Skeletal muscle tissue (tissue), 4 donors: ENCODE measurements around the gene KCNA2. TPM values are rescaled to one million over a fixed set of nuclear protein-coding genes. Genes with fewer than 3 reads are reported as not detected.

Source experiments
- H3K27ac ChIP-seq: one replicate; pipeline ENCODE4 v1.7.0; 2013; ENCODE audit warnings: mild to moderate bottlenecking, low read depth, low read length, inconsistent platforms
- H3K27me3 ChIP-seq, 3 donors: one replicate each; pipeline ENCODE4 v1.7.0; 2013; ENCODE audit warnings: low read length in 3 of 3; ENCODE audit not compliant: control insufficient read depth in 3 of 3, insufficient read depth in 3 of 3
- H3K36me3 ChIP-seq, 3 donors: one replicate each; pipeline ENCODE4 v1.7.0; 2013; ENCODE audit warnings: low read length in 3 of 3; ENCODE audit not compliant: control insufficient read depth in 3 of 3, insufficient read depth in 3 of 3
- H3K4me1 ChIP-seq, 3 donors: one replicate each; pipeline ENCODE4 v1.7.0; 2013; ENCODE audit warnings: low read length in 3 of 3, mild to moderate bottlenecking in 3 of 3; ENCODE audit not compliant: control insufficient read depth in 3 of 3, insufficient read depth in 3 of 3
- H3K4me3 ChIP-seq, 3 donors: one replicate each; pipeline ENCODE4 v1.7.0; 2013; ENCODE audit warnings: low read length in 3 of 3
- H3K9ac ChIP-seq, 3 donors: one replicate each; pipeline ENCODE4 v1.7.0; 2013; ENCODE audit warnings: low read length in 3 of 3, mild to moderate bottlenecking in 3 of 3, moderate library complexity in 2 of 3, low read depth in 1 of 3
- H3K9me3 ChIP-seq, 3 donors: one replicate each; pipeline ENCODE4 v1.7.0; 2013; ENCODE audit warnings: low read length in 3 of 3; ENCODE audit not compliant: control insufficient read depth in 3 of 3
- total RNA-seq: library from RNA; depleted of rRNA; stranded (reverse); fragments of >200 nt; gene quantifications from one replicate; pipeline ENCODE4 v1.2.3, GENCODE V29; 2014
- donor health status: Osteomylitis.

The KCNA2 gene
- total RNA-seq, 1 donor from 2014 or later: 0.52 TPM

DNA sequence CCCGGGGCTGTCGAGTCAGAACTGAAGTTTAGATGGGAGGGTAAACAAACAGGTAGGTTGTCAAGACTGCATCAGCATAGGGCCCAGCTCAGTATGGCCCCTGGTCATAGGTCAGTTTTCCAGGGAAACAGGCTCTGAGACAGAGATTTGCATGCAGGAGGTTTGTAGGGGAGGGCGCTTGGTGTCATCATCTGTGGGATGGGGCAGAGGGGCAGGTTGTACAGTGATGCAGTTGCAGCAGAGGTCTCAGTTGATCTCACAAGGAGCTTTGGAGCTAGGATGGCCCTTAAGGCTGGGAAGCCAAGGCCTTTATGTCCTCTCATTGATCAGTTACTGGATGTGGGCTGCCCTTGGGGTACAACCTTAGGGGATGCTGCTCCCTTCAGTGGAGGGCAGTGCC, 48.7 kb downstream of the KCNA2 start:
- Histone ChIP-seq H3K4me1 (peaks cover 11 to 13% (median 13%) of the 10 kb centered on the region in 3 donors), H3K4me3 (no peak overlapping the region), H3K36me3 (no peaks in the 10 kb centered on the region), H3K27me3 (peaks cover 9 to 33% (median 27%) of the 10 kb centered on the region in 3 donors), H3K27ac (no peak overlapping the region), H3K9ac (no peak overlapping the region), H3K9me3 (no peaks in the 10 kb centered on the region)

DNA sequence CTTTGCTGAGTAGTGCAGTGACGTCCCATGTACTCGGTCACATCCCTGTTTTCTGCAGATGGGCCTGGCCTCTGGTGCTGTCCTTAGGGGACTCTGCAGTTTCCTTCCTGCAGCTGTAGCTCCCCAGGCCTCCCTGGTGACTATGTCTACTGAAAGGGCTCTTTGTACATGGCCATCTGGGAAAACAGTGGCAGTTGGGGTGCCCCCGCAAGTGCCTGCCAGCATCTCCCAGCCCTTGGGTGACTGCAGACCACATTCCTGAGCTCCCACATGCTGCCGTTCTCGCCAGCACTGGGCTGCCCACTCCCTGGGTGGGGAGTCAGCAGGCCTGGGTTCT, 49.7 kb downstream of the KCNA2 start:
- Histone ChIP-seq H3K4me1 (peaks cover 11 to 13% (median 13%) of the 10 kb centered on the region in 3 donors), H3K9ac (no peak overlapping the region), H3K4me3 (no peak overlapping the region), H3K9me3 (no peaks in the 10 kb centered on the region), H3K27me3 (peaks cover 9 to 43% (median 32%) of the 10 kb centered on the region in 3 donors), H3K36me3 (no peaks in the 10 kb centered on the region), H3K27ac (no peak overlapping the region)

DNA sequence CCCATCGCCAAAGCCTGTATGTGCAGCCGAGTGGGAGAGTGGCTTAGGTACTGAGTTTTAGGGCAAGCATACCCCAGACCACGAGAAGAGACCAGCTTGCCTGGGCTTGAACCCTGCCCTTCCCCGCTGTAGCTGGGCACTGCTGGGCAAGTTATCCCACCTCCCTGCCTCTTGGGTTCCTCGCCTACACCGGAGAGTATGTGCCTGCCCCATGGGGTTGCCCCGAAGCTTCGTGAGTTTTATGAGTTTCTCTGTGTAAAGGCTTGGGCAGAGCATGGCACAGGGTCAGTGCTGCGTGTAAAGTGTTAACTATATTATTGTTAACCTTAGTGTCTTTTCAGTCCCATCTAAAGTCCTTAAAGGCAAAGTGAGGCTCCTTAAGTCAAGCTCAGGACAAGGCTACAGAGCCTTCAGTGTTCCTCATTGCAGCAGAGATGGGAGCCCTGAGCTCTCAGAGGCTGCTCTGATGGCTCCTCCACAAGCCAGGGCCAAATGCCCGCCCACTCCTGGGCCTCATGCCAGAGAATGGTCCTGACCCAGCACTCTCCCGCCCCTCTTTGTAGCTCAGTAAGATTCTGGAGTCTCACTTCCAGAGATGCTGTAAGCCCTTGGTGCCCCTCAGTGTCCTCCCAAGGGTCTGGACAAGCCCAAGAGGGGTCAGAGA, 50.2 kb downstream of the KCNA2 start:
- H3K4me3 ChIP-seq: peak overlapping the region; percentile 14 to 64 (median 57)
- peaks cover 11 to 13% (median 13%) of the 10 kb centered on the region in 3 donors for H3K4me1 ChIP-seq
- H3K27ac ChIP-seq: no peak overlapping the region
- H3K27me3 ChIP-seq: peaks cover 11 to 43% (median 34%) of the 10 kb centered on the region in 3 donors
- H3K9me3 ChIP-seq: no peaks in the 10 kb centered on the region
- H3K36me3 ChIP-seq: no peaks in the 10 kb centered on the region
- H3K9ac ChIP-seq: peak overlapping the region in 2 of 3 donors; percentile 43 to 57

DNA sequence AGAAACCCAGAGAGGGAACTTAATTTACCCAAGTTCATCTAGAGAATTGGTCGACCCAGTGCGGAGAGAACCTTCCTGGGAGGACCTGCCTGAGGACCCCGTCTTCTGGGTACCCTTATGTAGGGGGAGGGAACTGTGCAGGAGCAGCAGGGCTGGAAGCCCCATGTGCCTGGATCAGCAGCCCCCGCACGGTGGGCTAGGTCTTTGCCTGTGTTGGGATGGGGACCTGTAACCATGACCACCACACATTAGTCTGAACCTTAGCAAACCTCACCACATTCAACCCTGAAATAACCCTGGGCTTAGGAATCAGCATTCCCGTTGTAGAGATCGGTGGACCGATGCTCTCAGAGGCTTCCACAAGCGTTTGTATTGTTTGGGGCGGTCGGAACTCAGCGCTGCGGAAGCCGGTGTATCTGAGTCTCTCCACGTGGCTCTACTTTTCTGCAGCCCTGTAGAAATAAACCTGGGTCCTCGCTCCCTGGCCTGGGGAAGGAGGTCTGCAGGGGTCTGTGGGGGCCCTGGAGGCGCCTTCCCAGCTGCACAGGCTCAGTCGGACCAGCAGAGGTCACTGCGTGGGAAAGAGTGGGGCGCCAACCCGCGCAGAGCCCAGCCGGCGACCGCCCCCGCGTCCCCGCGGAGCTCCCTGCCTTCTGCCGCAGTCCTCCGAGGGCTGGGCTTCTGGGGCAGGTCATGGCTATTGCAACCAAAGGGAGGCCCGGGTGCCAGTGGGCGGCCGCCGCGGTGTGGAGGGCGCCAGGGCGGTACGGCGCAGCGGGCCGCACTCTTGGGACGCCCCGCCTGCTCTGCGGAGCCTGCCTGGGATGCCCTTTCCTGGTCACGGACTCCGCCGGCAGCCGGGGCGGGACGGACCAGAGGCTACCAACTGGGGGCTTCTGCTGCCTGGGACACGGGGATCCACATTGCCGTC, 51.0 kb downstream of the KCNA2 start:
- Histone ChIP-seq H3K27ac (no peak overlapping the region), H3K4me1 (peaks cover 11 to 13% (median 13%) of the 10 kb centered on the region in 3 donors), H3K27me3 (peaks cover 12 to 40% (median 28%) of the 10 kb centered on the region in 3 donors)

DNA sequence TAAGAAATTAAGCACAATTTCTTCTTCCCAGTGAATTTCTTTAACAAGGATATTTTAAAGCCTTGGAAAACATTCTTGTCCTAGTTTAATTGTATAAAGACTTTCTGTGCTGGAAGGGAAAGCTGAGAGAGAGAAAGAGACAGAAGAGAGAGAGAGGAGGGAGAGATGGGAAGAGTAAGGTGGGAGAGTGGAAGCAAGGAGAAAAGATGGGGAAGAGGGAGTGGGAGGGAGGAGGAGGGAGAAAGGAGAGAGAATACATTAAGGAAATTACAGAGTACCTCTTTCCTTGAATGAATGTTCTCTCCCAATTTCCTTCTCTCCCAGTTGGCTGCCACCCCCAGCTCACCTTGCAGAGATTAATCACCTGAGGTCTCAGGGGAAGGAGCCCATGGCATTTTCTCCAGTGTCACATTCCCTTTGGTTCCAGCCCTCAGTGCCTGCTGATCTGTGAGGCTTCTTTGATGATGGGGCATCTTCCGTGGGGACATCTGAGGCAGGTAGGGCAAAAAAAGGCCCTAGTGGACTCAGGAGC, 54.8 kb downstream of the KCNA2 start:
- Histone ChIP-seq H3K27ac (no peak overlapping the region), H3K4me3 (no peak overlapping the region), H3K9me3 (no peaks in the 10 kb centered on the region), H3K27me3 (peaks cover 10 to 35% (median 30%) of the 10 kb centered on the region in 3 donors), H3K4me1 (peaks cover 9 to 13% (median 13%) of the 10 kb centered on the region in 3 donors), H3K36me3 (no peaks in the 10 kb centered on the region), H3K9ac (no peak overlapping the region)

More for the DNA sequence above, 51.0 kb downstream of the KCNA2 start:
- peak overlapping the region; percentile 14 to 64 (median 57) for H3K4me3 ChIP-seq
- H3K36me3 ChIP-seq: no peaks in the 10 kb centered on the region
- peak overlapping the region in 2 of 3 donors; percentile 43 to 57 for H3K9ac ChIP-seq
- H3K9me3 ChIP-seq: no peaks in the 10 kb centered on the region

DNA sequence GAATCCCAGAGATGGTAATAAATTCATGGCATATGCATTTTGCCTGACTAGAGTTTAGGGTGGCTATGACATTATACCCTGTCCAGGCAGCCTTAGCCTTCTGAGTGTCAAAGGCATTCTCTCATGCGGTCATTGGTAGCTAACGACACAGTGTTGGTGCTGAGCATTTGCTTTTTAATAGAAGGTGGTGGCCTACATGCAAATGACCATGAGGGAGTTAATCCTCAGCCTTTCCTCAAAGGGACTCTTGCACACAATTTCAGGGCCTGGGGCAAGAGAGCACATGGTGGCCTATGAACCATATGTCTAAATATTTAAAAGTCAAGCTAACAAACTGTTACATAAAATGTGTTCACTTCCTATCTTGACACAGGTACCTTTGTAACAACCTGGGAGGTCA, 56.3 kb downstream of the KCNA2 start:
- no peak overlapping the region for H3K27ac ChIP-seq
- H3K36me3 ChIP-seq: no peaks in the 10 kb centered on the region
- H3K4me3 ChIP-seq: no peak overlapping the region
- no peaks in the 10 kb centered on the region for H3K9me3 ChIP-seq
- H3K27me3 ChIP-seq: peaks cover 9 to 19% (median 19%) of the 10 kb centered on the region in 3 donors
- H3K9ac ChIP-seq: no peak overlapping the region
- peaks cover under 1 to 1% (median under 1%) of the 10 kb centered on the region in 3 donors for H3K4me1 ChIP-seq

DNA sequence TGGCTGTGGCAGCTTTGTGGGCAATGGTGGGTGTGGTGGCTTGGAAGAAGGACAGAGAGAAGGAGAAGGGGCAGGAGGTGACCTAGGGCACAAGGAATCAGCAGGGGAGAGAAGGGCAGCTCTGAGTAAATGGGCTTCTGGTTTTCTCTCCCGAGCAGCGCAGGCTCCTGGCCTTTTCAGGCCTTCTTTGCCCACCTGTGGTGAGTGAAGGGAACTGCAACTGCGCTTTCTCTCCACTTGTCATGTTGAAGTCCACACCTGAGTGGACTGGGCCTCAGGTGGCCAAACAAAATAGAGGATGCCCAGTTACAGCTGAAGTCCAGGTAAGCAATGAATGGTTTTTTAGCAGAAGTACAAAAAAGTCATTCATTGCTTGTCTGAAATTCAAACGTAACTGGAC, 57.8 kb downstream of the KCNA2 start:
- Histone ChIP-seq H3K9ac (no peak overlapping the region), H3K27me3 (peaks cover 9 to 15% (median 13%) of the 10 kb centered on the region in 3 donors), H3K36me3 (no peaks in the 10 kb centered on the region), H3K4me1 (no peaks in the 10 kb centered on the region), H3K9me3 (no peaks in the 10 kb centered on the region), H3K27ac (no peak overlapping the region), H3K4me3 (no peak overlapping the region)

DNA sequence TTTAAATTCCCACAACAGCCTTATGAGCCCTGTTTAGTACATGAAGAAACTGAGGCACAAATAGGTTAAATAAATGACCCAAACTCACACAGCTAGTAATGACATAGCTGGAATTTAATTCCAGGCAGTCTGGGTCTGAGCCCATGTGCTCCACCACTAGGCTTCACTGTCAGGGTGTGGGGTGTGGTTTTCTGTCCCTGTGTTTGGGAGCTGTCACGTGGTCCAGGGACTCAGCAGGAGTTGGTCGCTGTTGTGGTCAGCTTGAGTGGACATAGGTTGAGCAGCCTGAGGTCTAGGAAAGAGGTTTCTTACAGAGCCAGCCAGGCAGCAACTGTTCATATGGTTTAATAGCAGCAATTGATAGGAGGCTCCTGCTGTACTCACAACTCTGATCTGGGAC, 59.1 kb downstream of the KCNA2 start:
- no peaks in the 10 kb centered on the region for H3K9me3 ChIP-seq
- no peaks in the 10 kb centered on the region for H3K36me3 ChIP-seq
- H3K4me3 ChIP-seq: no peak overlapping the region
- peaks cover 3 to 10% (median 9%) of the 10 kb centered on the region in 3 donors for H3K27me3 ChIP-seq
- no peaks in the 10 kb centered on the region for H3K4me1 ChIP-seq
- no peak overlapping the region for H3K27ac ChIP-seq
- H3K9ac ChIP-seq: no peak overlapping the region

DNA sequence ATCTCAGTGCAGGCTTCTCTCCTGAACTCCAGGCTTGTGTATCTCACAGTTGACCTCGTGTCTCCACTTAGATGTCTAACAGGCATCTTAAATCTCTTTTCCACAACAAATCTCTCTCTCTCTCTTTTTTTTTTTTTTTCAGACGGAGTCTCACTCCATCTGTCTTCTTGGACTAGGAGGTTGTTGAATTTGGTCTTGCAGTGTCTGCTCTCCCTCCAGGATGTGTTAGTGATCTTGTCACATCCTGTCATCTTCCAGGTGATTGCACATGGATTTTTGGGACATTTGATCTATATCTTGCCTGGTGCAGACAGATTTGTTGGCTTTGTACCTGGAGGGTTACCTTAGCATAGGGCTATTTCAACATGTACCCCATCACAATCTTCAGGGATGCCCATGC, 60.7 kb downstream of the KCNA2 start:
- H3K4me3 ChIP-seq: no peak overlapping the region
- H3K36me3 ChIP-seq: no peaks in the 10 kb centered on the region
- H3K4me1 ChIP-seq: no peaks in the 10 kb centered on the region
- peaks cover 0 to 4% (median 3%) of the 10 kb centered on the region in 3 donors for H3K27me3 ChIP-seq
- H3K27ac ChIP-seq: no peak overlapping the region
- H3K9ac ChIP-seq: no peak overlapping the region
- no peaks in the 10 kb centered on the region for H3K9me3 ChIP-seq
